Superior temporal gyrus (tissue), 1 donor: ENCODE data around the gene LPAR2.

Source experiments
- DNase-seq: peaks from one replicate; pipeline ENCODE4 v3.0.0-alpha.2; 2016; ENCODE audit errors: extremely low spot score

The LPAR2 gene

GRCh38 chr19:19597809-19598306 lies 30.2 kb downstream of the LPAR2 start:
- DNase-seq = no peak

GRCh38 chr19:19595171-19595701 lies 32.8 kb downstream of the LPAR2 start:
- no peak for DNase-seq

GRCh38 chr19:19594381-19594780 lies 33.6 kb downstream of the LPAR2 start:
- no peak for DNase-seq

- DNase-seq = no peak
These were observed 35.3 kb downstream of the LPAR2 start for GRCh38 chr19:19592690-19593089.

- no peak for DNase-seq
These were observed 36.7 kb downstream of the LPAR2 start for GRCh38 chr19:19591133-19591825.

- no peak for DNase-seq
These were observed 39.5 kb downstream of the LPAR2 start for GRCh38 chr19:19588546-19588945.

- no peak for DNase-seq
These were observed 40.2 kb downstream of the LPAR2 start for GRCh38 chr19:19587771-19588170.

GRCh38 chr19:19584356-19584755 lies 43.7 kb downstream of the LPAR2 start:
- no peak for DNase-seq

GRCh38 chr19:19582471-19582870 lies 45.5 kb downstream of the LPAR2 start:
- DNase-seq = no peak

GRCh38 chr19:19581391-19581790 lies 46.6 kb downstream of the LPAR2 start:
- DNase-seq = no peak

GRCh38 chr19:19580418-19580817 lies 47.6 kb downstream of the LPAR2 start:
- no peak for DNase-seq

GRCh38 chr19:19579533-19580361 lies 48.3 kb downstream of the LPAR2 start:
- DNase-seq = no peak

- no peak for DNase-seq
These were observed 49.8 kb downstream of the LPAR2 start for GRCh38 chr19:19578252-19578651.

- no peak for DNase-seq
These were observed 52.6 kb downstream of the LPAR2 start for GRCh38 chr19:19575411-19575810.
